LNCaP clone FGC (cell line): ENCODE data around the gene ATG9B.

Experiments
- DNase-seq: peaks from one replicate; pipeline ENCODE4 v3.0.0-alpha.2; 2011; ENCODE audit warnings: low read depth
- H3K4me3 ChIP-seq: 2 replicates; pipeline ENCODE4 v1.5.1; 2011; ENCODE audit warnings: mild to moderate bottlenecking, low read depth, low read length, control low read depth
- CTCF ChIP-seq: IDR thresholded peaks from 2 replicates; pipeline ENCODE4 v1.5.1; 2012; ENCODE audit warnings: mild to moderate bottlenecking; ENCODE audit not compliant: control insufficient read depth, insufficient read depth; ENCODE audit errors: extremely low read depth

The ATG9B gene

GRCh38 chr7:151066273-151066974, 42.1 kb upstream of the ATG9B start:
- no peak overlapping the region for H3K4me3 ChIP-seq
- no peak for DNase-seq
- no peak for TF ChIP-seq CTCF

- no peak for DNase-seq
- no peak for TF ChIP-seq CTCF
- no peak overlapping the region for H3K4me3 ChIP-seq
Observed at GRCh38 chr7:151065516-151065915, 41.2 kb upstream of the ATG9B start.

- no peak for DNase-seq
- H3K4me3 ChIP-seq, result no peak overlapping the region
- TF ChIP-seq CTCF, result no peak
Observed at GRCh38 chr7:151064993-151065392, 40.7 kb upstream of the ATG9B start.

- H3K4me3 ChIP-seq, result no peak overlapping the region
- no peak for DNase-seq
- no peak for TF ChIP-seq CTCF
Observed at GRCh38 chr7:151064454-151064853, 40.2 kb upstream of the ATG9B start.

- TF ChIP-seq CTCF, result no peak
- DNase-seq, result no peak
- H3K4me3 ChIP-seq, result no peak overlapping the region
Observed at GRCh38 chr7:151063212-151063561, 38.9 kb upstream of the ATG9B start.

- no peak overlapping the region for H3K4me3 ChIP-seq
- no peak for DNase-seq
- TF ChIP-seq CTCF, result no peak
Observed at GRCh38 chr7:151062399-151063211, 38.3 kb upstream of the ATG9B start.

GRCh38 chr7:151062111-151062398, 37.8 kb upstream of the ATG9B start:
- DNase-seq, result no peak
- no peak for TF ChIP-seq CTCF
- H3K4me3 ChIP-seq, result no peak overlapping the region
